GM19035 (cell line): ENCODE results near the gene SENP1.

Source experiments
- ATAC-seq: cut with Tn5 transposase; IDR thresholded peaks from one replicate; pipeline ENCODE4 v1.9.1; 2021; ENCODE audit not compliant: unreplicated experiment

The SENP1 gene

DNA sequence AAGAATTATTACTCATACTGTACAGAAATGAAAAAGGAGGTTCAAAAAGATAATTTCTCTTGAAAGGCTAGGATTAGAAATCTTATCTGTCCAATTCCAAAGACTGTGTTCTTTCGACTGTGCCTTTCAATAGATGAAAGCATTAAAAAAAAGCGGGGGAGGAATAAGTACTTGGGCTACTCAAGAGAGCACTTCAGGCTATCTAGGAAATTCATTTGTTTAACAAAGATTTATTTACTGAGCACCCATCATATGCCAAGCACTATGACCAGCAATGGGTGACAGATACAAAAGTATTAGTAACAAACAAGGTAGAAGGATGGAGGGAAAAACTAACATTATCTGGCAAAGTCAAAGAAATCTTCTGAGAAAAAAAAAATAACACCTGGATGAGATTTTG is 37.4 kb downstream of the SENP1 start:
- no peak for ATAC-seq

GRCh38 chr12:48067250-48067938 is 38.5 kb downstream of the SENP1 start:
- no peak for ATAC-seq

DNA sequence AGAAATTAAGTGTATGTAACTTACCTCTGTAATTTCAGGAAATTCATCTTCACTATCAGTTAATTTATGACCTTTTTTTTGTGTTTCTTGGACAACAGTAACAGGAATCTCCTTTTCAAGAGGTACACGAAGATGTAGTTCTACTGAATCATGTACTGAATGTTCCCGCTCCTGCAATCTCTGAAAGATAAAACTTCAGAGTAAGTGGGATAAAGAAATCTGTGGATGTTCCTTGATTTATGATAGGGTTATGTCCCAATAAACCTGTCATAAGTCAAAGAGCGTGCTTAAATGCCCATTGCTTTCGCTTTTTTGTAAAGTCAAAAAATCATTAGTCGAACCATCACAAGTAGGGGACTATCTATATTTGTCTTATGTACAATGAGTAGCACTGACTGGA is 40.8 kb downstream of the SENP1 start:
- no peak for ATAC-seq

- no peak for ATAC-seq
These were observed 42.3 kb downstream of the SENP1 start for GRCh38 chr12:48063530-48063929.

- no peak for ATAC-seq
These were observed 43.8 kb downstream of the SENP1 start for GRCh38 chr12:48061938-48062719.

GRCh38 chr12:48060474-48060873 is 45.4 kb downstream of the SENP1 start:
- no peak for ATAC-seq

GRCh38 chr12:48058771-48059170 is 47.1 kb downstream of the SENP1 start:
- ATAC-seq, result no peak

DNA sequence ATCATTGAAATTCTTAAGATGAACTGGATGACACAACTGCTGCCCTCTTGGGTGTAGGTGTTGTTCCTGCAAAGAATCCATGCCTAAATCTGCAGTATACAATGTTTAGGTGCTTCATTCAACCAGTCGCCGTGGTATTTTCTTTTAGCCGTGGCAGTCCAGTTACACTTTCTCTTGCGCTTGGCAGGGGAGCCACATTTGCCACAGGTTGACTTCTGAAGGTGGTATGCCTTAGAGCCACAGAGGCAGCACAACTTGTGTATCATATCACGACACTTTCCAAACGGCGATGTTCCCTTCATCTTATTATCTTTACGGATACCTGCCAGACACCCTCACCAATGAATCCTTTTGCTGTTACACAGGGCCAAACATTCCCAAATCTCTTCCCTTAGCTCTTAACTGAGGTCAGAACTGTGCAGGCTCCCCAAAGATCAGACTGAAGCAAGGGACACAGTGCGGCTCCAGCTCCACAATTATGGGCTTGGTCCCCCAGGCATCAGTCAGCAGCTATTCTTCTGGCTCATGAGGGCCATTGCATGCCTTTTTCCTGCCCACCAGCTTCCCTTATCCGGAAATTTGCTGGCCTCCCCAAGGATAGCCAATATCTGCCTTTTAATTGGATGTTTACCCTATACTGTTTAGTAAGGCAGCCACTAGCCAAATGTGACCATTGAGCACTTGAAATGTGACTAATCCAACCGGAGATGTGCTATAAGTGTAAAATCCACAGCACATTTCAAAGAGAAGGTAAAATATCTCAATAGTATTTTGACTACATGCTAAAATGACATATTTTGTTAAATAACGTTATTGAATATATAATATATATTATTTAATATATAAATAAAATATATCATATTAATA is 50.7 kb downstream of the SENP1 start:
- ATAC-seq, result no peak

DNA sequence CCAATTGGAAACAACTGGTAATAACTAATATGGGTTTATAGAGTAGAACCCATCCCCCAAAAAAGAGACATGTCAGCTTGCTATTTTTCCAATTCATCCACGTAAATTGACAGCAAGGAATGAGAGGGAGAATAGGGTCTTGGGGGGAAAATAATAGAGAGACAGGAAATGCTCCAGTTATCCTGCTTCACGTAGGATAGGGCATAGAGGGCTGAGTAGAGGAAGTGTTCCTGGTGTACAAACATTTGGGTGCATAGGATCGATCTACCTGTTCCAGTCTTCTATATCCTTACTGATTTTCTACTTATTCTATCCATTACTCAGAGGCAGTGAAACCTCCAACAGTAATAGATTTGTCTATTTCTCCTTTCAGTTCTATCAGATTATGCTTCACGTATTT is 52.0 kb downstream of the SENP1 start:
- no peak for ATAC-seq

DNA sequence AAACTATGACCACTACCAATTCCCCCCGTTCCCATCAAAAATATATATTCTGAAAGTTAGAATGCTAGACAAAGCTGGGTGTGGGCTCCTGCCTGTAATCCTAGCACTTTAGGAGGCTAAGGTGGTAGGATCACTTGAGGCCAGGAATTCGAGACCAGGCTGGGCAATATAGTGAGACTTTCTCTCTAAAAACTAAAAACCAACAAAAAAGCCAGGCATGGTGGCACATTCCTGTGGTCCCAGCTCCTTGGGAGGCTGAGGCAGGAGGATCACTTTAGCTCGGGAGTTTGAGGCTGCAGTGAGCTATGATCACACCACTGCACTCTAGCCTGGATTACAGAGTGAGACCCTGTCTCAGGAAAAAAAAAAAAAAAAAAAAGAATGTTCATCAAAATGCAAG is 52.8 kb downstream of the SENP1 start:
- no peak for ATAC-seq

- no peak for ATAC-seq
These were observed 54.2 kb downstream of the SENP1 start for GRCh38 chr12:48051681-48052080.

DNA sequence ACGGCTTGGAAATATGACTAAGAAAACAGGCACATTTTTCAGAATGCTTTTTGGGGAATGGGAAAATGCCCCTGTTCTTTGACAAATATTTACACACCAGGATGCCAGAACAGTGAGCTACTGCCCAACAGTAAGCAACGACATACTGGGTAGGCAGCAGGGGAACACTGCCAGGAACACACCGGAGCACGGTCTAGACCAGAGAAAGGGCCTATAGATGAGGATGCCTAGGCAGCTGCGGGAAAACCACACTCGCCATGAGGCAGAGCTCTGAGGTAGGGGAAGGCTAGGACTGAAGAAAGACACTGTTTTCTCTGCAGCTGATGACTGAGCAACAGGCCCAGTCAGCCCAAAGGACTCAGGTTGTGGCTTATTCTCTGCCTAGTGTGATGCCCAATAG is 55.7 kb downstream of the SENP1 start:
- ATAC-seq, result no peak

GRCh38 chr12:48045965-48046518 is 59.8 kb downstream of the SENP1 start:
- ATAC-seq, result no peak

DNA sequence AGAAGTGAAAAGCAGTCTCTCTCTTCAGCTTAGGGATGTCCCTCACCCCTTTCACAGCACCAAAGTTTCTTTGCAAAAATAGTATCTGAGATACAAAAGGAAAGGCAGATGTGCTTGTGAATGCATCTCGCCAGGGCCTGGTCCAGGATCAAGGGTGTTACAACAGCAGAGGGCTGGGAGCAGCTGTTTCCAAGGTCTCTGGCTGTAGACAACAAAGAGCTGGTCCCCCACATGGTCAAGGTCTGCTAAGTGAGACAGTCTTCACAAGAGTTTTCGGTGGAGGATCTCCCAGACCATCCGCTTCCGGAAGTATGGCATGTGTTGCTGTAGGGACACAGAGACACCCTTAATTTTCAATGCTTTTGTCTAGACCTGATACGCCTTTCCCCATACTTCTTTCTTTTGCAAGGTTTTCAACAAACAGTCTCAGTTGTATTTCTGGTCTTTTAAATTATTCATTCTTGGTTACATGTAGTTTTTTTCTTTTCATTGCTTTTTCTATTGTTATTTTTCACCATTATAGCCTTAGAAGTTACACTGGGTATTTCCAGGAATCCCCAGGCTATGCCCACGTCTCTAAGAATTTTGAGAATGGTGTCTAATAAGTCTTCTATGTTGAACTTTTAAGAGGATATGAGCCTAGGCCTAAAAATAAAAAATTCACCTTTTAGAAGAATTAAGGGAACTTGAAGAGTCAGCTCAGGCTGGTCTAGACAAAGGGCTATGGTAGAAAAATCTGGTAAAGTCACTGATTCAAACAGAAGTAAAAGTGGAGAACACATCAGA is 60.6 kb downstream of the SENP1 start:
- no peak for ATAC-seq

GRCh38 chr12:48044396-48044795 is 61.5 kb downstream of the SENP1 start:
- ATAC-seq, result no peak

GRCh38 chr12:48043771-48044170 is 62.1 kb downstream of the SENP1 start:
- no peak for ATAC-seq

GRCh38 chr12:48041591-48042423 is 64.1 kb downstream of the SENP1 start:
- no peak for ATAC-seq

DNA sequence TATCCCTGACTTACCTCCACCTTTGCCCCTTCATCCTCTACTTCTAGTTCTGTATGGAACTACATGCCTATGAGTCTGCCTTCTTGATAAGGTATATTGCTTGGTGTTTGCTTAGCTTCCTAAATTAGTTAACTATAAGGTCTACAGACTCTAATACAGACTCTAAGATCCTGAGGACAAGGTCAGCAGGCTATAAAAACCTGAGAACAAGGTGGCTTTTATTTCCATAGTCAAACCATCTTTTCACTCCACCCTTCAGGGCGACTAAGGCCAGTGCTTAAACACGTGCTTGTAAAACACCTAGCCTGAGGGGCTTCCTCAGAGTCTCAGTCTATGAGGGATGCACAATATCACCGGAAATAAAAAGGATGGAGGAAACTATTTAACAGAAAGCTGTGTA is 65.5 kb downstream of the SENP1 start:
- no peak for ATAC-seq

DNA sequence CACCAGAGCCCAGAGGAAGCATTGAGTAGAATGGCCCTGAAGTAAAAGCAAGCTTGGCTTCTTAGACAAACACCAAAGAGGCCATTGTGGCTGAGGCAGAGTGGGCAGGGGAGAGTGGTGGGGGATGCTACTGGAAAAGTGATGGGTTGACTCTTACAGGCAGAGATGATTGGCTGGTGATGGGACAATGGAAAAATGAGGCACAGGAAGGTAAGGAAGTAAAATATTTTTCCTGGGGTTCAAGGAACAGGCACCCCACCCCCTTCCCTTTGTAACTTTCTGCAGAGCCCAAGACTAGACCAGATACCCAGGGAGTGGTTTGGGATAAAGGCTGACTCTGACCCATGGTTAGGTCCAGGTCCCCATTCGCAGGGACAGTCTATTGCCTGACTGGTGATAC is 66.7 kb downstream of the SENP1 start:
- ATAC-seq, result no peak

DNA sequence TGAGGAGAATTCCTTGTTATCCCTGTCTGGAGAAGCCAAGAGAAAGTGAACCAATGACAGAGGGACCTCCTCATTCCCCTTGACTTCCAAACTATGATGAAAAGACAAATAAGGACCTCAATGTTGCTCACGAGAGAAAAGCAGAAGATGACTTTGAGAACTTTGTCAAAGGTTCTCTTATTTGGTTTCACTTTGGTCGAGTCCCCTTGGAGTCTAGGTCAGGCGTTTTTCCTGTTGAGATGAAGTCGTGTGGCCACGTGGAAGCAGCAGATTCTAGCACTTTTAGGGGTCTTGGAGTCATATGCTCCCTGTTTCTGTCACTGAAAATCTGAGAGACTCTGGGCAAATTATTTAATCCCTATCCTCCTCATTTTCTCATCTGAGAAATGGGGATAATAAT is 67.8 kb downstream of the SENP1 start:
- ATAC-seq, result no peak
